Small intestine (tissue), 16 donors: Measurements from ENCODE around the gene TMEM225. TPM values are rescaled to one million over a fixed set of nuclear protein-coding genes. Genes with fewer than 3 reads are reported as not detected.

Experiments used
- DNase-seq, 2 donors: peaks; one replicate each; pipeline versions ENCODE4 v3.0.0 to v3.0.0-alpha.2; 2013
- FAIRE-seq: peaks from 2 replicates; lab custom pipeline; 2012; peaks lifted over from hg19 to GRCh38; lab: Jason Lieb, UNC
- H3K27ac ChIP-seq, 3 donors: one replicate each; pipeline ENCODE4 v1.5.1; 2013; ENCODE audit warnings: low read length in 2 of 3, mild to moderate bottlenecking in 2 of 3, control low read depth in 1 of 3, inconsistent platforms in 1 of 3, low read depth in 1 of 3, moderate library complexity in 1 of 3
- H3K27me3 ChIP-seq, 3 donors: one replicate each; pipeline ENCODE4 v1.6.1; 2013; ENCODE audit warnings: low read length in 3 of 3, inconsistent platforms in 1 of 3; ENCODE audit not compliant: control insufficient read depth in 3 of 3, insufficient read depth in 3 of 3
- H3K36me3 ChIP-seq, 3 donors: one replicate each; pipeline ENCODE4 v1.6.1; 2013; ENCODE audit warnings: low read length in 3 of 3, inconsistent platforms in 1 of 3, low read depth in 1 of 3, mild to moderate bottlenecking in 1 of 3, moderate library complexity in 1 of 3; ENCODE audit not compliant: control insufficient read depth in 3 of 3, insufficient read depth in 2 of 3
- H3K4me1 ChIP-seq, 3 donors: one replicate each; pipeline ENCODE4 v1.6.1; 2013; ENCODE audit warnings: low read length in 2 of 3, inconsistent platforms in 1 of 3, low read depth in 1 of 3, mild to moderate bottlenecking in 1 of 3, moderate library complexity in 1 of 3; ENCODE audit not compliant: control insufficient read depth in 3 of 3, insufficient read depth in 2 of 3
- H3K4me3 ChIP-seq, 3 donors: one replicate each; pipeline ENCODE4 v1.5.1; 2013; ENCODE audit warnings: low read length in 3 of 3, control low read depth in 1 of 3, inconsistent platforms in 1 of 3, low read depth in 1 of 3, mild to moderate bottlenecking in 1 of 3, moderate library complexity in 1 of 3
- H3K9me3 ChIP-seq, 2 donors: one replicate each; pipeline ENCODE4 v1.6.1; 2013; ENCODE audit warnings: low read depth in 1 of 2, low read length in 1 of 2; ENCODE audit not compliant: control insufficient read depth in 2 of 2, insufficient read depth in 1 of 2
- WGBS, 3 donors: extraction: QIAGEN DNeasy Blood & Tissue Kit; methylation state at CpG; one replicate each; pipeline ENCODE4 v1.1.7; 2013; 5-methylcytosine and 5-hydroxymethylcytosine counted together
- long read RNA-seq, 10 donors: transcript quantifications; one replicate each; lab custom pipeline, GENCODE V29; 2026
- polyA plus RNA-seq, 4 donors: library from polyadenylated mRNA; stranded (reverse) in 3 of 4; unstranded in 1 of 4; fragments of 200-250 nt in 3 of 4; fragments of 120-200 nt in 1 of 4; gene quantifications; one replicate each; pipeline versions ENCODE4 v1.2.1 to v1.2.3, GENCODE V29; 2013
- donor health status: healthy with polysubstance abuse.
- donor health status: control.
- donor health status: control.
- donor health status: Bipolar disorder and iron deficiency.
- donor health status: healthy.

TMEM225 gene, protein sequence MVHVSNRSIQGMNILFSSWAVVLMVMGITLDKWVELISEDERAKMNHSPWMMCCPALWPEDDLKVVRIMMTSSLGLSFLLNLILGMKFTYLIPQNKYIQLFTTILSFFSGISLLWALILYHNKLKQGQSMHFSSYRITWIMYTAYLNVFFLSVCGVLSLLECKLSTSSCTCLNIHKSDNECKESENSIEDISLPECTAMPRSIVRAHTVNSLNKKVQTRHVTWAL
- polyA plus RNA-seq = not detected
- long read RNA-seq, donor 1 = 0 reads
- long read RNA-seq, donor 2 = 0 reads
- long read RNA-seq, donor 3 = 0 reads
- long read RNA-seq, donor 4 = 0 reads
- long read RNA-seq, donor 5 = 0 reads
- long read RNA-seq, donor 6 = 0 reads
- long read RNA-seq, donor 7 = 0 reads
- long read RNA-seq, donor 8 = 0 reads
- long read RNA-seq, donor 9 = 0 reads
- long read RNA-seq, donor 10 = 0 reads

DNA sequence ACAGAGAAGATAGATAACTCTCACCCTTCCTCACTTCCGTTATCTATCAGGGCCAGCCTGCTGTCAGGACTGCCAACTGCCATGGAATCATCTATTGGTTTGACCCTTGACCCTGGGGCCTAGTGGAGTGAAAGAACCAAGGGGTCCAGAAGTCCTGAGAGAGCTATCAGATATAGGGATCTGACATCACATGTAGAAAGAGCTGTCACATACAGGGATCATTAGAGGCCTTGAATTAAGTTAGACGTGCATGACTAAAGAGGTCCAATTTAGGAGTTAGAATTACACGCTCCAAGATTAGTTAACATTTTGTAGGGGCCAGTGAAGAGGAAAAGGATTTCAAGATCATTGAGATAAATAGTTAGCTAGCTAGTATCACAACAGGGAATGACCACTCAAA, at the start of gene TMEM225:
TMEM225 (minus strand) TSS at position 101 of the 400 bp plus-strand sequence. CDS start 245 bp downstream, outside the sequence.
- H3K27me3 ChIP-seq = peaks cover 0 to 3% (median 0%) of the 10 kb centered on the region in 3 donors
- WGBS, 3 donors = 83 to 95% (median 87%) methylated on average over 3 of the region's 3 CpGs
- H3K27ac ChIP-seq = no peak within 1 kb of the TSS
- DNase-seq = no peak
- no peaks in the 10 kb centered on the region for H3K9me3 ChIP-seq
- no peaks in the 10 kb centered on the region for H3K36me3 ChIP-seq
- H3K4me3 ChIP-seq = no peak within 1 kb of the TSS
- H3K4me1 ChIP-seq = no peaks in the 10 kb centered on the region
- FAIRE-seq = no peak

DNA sequence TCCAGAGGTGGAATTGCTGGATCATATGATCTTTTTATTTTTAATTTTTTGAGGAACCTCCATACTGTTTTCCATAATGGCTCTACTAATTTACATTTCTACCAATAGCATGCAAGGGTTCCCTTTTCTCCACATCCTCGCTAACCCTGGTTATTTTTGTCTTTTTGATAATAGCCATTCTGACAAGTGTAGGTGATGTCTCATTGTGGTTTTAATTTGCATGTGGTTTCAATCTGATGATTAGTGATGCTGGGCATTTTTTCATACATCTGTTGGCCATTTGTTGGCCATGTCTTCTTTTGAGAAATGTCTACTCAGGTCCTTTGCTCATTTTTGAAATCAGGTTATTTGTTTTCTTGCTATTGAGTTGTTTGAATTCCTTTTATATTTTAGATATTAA, 38.6 kb upstream of the TMEM225 start:
- DNase-seq (no peak), FAIRE-seq (no peak)
- Histone ChIP-seq H3K9me3 (no peaks in the 10 kb centered on the region), H3K4me1 (no peaks in the 10 kb centered on the region), H3K4me3 (no peak overlapping the region), H3K36me3 (no peaks in the 10 kb centered on the region), H3K27me3 (no peaks in the 10 kb centered on the region), H3K27ac (no peak overlapping the region)
- 67 to 88% (median 77%) methylated on average over 1 of the region's 1 CpG for WGBS, 3 donors

DNA sequence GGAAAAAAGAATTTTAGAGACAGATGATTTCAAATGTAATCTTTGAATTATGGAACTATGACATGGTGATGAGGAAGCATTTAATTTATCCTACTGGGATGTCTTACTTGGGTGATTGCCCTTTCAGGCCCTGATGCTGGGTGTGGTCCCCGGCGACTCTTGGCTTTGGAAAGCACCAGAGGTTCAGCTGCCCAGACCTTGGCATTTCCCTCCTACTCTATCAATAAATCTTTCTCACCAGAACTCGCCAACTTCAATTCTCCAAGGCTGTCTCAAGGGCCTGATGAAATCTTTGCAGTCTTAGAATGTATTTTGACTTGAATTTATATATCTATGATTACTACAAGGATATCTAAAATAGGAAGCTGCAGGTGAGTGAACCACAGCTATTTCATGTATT, 35.5 kb upstream of the TMEM225 start:
- Histone ChIP-seq H3K9me3 (no peaks in the 10 kb centered on the region), H3K36me3 (no peaks in the 10 kb centered on the region), H3K27me3 (no peaks in the 10 kb centered on the region), H3K27ac (no peak overlapping the region), H3K4me1 (no peaks in the 10 kb centered on the region), H3K4me3 (no peak overlapping the region)
- no peak for DNase-seq
- no peak for FAIRE-seq
- 65 to 82% (median 80%) methylated on average over 3 of the region's 3 CpGs for whole genome bisulfite sequencing, 3 donors

DNA sequence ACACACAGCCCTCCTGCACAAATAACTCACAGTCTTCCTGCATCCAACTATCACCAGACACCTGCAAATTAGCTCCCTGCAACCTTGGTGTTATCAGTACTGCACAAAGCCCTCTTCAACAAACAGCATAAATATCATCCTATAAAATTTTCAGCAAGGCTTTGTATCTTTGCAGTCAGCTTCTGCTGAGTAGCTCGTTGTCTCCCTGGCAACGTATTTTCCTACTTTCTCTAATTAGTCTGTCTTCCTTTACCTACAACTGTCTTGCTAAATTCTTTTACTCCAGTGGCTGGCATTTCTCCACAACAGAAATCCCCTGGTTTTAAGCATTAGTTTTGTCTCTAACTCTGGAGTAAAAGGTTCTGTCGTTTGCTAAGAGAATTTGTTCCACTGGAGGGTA, 20.4 kb upstream of the TMEM225 start:
- H3K27me3 ChIP-seq = no peaks in the 10 kb centered on the region
- no peaks in the 10 kb centered on the region for H3K36me3 ChIP-seq
- no peak for DNase-seq
- 29 to 49% (median 38%) methylated on average over 3 of the region's 3 CpGs for WGBS, 3 donors
- H3K9me3 ChIP-seq = no peaks in the 10 kb centered on the region
- H3K27ac ChIP-seq = no peak overlapping the region
- no peaks in the 10 kb centered on the region for H3K4me1 ChIP-seq
- no peak for FAIRE-seq
- H3K4me3 ChIP-seq = no peak overlapping the region

DNA sequence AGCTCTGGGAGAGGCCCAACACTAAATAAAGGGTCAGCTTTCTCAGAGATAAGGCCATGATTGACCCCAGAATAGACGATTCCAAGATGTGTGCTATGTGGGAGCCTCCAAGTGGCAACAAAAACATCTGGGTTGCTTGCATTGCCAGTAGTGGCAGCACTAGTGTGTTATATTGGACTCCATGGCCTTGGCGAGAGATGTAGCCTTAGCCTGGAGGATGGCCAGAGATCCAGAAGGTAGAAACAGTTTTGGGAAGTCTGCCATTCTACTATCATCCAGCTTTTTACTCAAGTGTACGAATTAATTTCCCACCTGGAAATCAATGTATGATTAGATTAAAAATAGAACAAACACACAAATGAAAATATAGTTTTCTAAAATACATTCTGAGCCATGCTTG, 19.5 kb upstream of the TMEM225 start:
- 55 to 77% (median 58%) methylated on average over 3 of the region's 3 CpGs for WGBS, 3 donors

DNA sequence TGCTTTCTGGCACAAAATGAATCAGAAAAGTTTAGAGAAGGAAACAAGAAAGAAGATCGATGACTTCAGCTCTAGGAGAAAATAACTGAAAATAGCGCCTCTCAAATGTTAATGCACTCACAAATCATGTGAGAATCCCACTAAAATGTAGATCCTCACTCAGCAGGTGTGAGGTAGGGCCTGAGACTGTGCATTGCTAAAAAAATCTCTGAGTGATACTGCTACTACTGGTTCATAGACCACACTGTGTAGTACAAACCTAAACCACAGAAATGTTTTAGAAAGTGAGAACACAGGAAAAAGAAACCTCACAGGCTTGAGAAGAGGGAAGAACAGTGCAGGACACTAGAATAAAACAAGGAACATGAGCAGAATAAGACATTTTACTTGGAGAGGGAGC, 18.5 kb upstream of the TMEM225 start:
- H3K27ac ChIP-seq = no peak overlapping the region
- FAIRE-seq = no peak
- no peaks in the 10 kb centered on the region for H3K27me3 ChIP-seq
- H3K9me3 ChIP-seq = no peaks in the 10 kb centered on the region
- H3K4me3 ChIP-seq = no peak overlapping the region
- DNase-seq = no peak
- no peaks in the 10 kb centered on the region for H3K36me3 ChIP-seq
- no peaks in the 10 kb centered on the region for H3K4me1 ChIP-seq
- 66 to 79% (median 72%) methylated on average over 2 of the region's 2 CpGs for WGBS, 3 donors

More for the DNA sequence above, 19.5 kb upstream of the TMEM225 start:
- Histone ChIP-seq H3K27ac (no peak overlapping the region), H3K36me3 (no peaks in the 10 kb centered on the region), H3K9me3 (no peaks in the 10 kb centered on the region), H3K4me3 (no peak overlapping the region), H3K27me3 (no peaks in the 10 kb centered on the region), H3K4me1 (no peaks in the 10 kb centered on the region)
- FAIRE-seq = no peak
- DNase-seq = no peak

DNA sequence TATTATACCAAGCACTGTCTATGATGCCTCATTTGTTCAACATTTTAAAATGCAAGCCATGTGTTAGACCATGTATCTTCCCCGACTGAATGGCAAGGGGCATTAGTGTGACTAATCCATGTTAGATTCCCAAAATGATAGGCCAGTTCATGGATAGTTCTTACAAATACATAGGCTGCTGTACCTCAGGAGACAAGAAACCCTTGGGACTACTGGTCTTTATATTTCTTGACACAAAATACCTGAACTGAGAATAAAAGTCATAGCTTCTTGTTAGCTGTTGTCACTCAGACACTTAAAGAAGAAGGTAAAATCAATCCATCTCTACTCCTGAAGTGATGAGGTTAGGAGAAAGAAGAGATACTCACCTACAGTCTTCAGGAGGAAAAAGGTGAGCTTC, 16.4 kb upstream of the TMEM225 start, which contains the start of gene OR8D4:
OR8D4 (plus strand) TSS at position 301 of the 400 bp plus-strand sequence. CDS start 4,265 bp downstream, outside the sequence.
- Histone ChIP-seq H3K4me3 (no peak within 1 kb of the TSS), H3K27ac (no peak within 1 kb of the TSS), H3K27me3 (no peaks in the 10 kb centered on the region), H3K9me3 (no peaks in the 10 kb centered on the region), H3K4me1 (no peaks in the 10 kb centered on the region), H3K36me3 (no peaks in the 10 kb centered on the region)
- WGBS, 3 donors = 91 to 96% (median 95%) methylated on average over 1 of the region's 1 CpG
- DNase-seq (no peak), FAIRE-seq (no peak)

DNA sequence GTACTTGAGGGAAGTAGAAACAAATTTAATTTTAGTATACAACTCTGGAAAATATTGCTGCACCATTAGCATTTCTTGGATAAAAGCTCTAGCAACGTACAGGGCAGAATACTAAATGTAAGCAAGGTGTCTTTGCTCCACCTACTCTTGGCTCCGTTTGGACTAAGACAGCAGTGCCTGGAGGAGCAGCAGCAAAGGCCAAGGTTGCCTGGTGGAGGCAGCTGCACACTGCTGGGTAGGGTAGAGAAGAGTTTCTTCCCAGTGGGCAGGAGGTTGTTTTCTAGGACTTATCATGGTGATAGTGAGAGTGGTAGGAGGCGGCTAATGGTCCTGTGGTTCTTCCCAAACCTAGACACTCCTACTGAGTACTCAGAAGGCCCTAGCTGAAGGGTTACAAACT, 14.3 kb upstream of the TMEM225 start:
- H3K36me3 ChIP-seq = no peaks in the 10 kb centered on the region
- DNase-seq = no peak
- no peaks in the 10 kb centered on the region for H3K9me3 ChIP-seq
- H3K4me3 ChIP-seq = no peak overlapping the region
- FAIRE-seq = no peak
- H3K27me3 ChIP-seq = no peaks in the 10 kb centered on the region
- no peaks in the 10 kb centered on the region for H3K4me1 ChIP-seq
- no peak overlapping the region for H3K27ac ChIP-seq
- 55 to 65% (median 57%) methylated on average over 3 of the region's 3 CpGs for WGBS, 3 donors
